Lung (tissue), 12 donors: ENCODE measurements around the gene DCLK2. TPM values are rescaled to one million over a fixed set of nuclear protein-coding genes. Genes with fewer than 3 reads are reported as not detected.

Experiments used
- ATAC-seq: fragments of 200-7000 bp; cut with Tn5 transposase; one replicate; pipeline ENCODE4 v1.9.1; 2020; ENCODE audit warnings: moderate number of reproducible peaks; ENCODE audit not compliant: insufficient read depth, low FRiP score
- DNase-seq, 3 donors: peaks; one replicate each; pipeline ENCODE4 v3.0.0-alpha.2; 2013 to 2017
- H3K27ac ChIP-seq, 2 donors: one replicate each; pipeline ENCODE4 v1.5.1; 2013; ENCODE audit warnings: mild to moderate bottlenecking in 2 of 2, moderate library complexity in 2 of 2, control low read depth in 1 of 2, inconsistent platforms in 1 of 2, low read depth in 1 of 2, low read length in 1 of 2
- H3K27me3 ChIP-seq, 3 donors: one replicate each; pipeline ENCODE4 v1.5.1; 2013; ENCODE audit warnings: low read length in 2 of 3; ENCODE audit not compliant: control insufficient read depth in 3 of 3, insufficient read depth in 3 of 3
- H3K36me3 ChIP-seq, 4 donors: one replicate each; pipeline ENCODE4 v1.5.1; 2013; ENCODE audit warnings: low read length in 4 of 4, mild to moderate bottlenecking in 1 of 4, moderate library complexity in 1 of 4; ENCODE audit not compliant: control insufficient read depth in 4 of 4, insufficient read depth in 4 of 4
- H3K4me1 ChIP-seq, 5 donors: one replicate each; pipeline ENCODE4 v1.5.1; 2013; ENCODE audit warnings: low read length in 5 of 5, mild to moderate bottlenecking in 2 of 5, moderate library complexity in 1 of 5; ENCODE audit not compliant: control insufficient read depth in 5 of 5, insufficient read depth in 5 of 5
- H3K4me3 ChIP-seq: one replicate; pipeline ENCODE4 v1.5.1; 2013; ENCODE audit warnings: mild to moderate bottlenecking, control low read depth, moderate library complexity
- H3K9ac ChIP-seq, 2 donors: one replicate each; pipeline ENCODE4 v1.5.1; 2013; ENCODE audit warnings: low read length in 2 of 2, control low read depth in 1 of 2; ENCODE audit not compliant: insufficient read depth in 1 of 2
- H3K9me3 ChIP-seq, 4 donors: one replicate each; pipeline ENCODE4 v1.5.1; 2013; ENCODE audit warnings: low read length in 3 of 4, mild to moderate bottlenecking in 1 of 4, moderate library complexity in 1 of 4; ENCODE audit not compliant: control insufficient read depth in 4 of 4, insufficient read depth in 3 of 4
- CTCF ChIP-seq: IDR thresholded peaks from 2 replicates; pipeline ENCODE4 v1.5.1; 2012; ENCODE audit warnings: mild to moderate bottlenecking; ENCODE audit errors: control extremely low read depth, extremely low read depth
- WGBS, 2 donors: extraction: QIAGEN DNeasy Blood & Tissue Kit; methylation state at CpG; one replicate each; pipeline ENCODE4 v1.1.7; 2013; 5-methylcytosine and 5-hydroxymethylcytosine counted together
- polyA plus RNA-seq, 2 donors: library from polyadenylated mRNA; stranded (reverse); fragments of 200-250 nt; gene quantifications; one replicate each; pipeline ENCODE4 v1.2.1, GENCODE V29; 2013
- total RNA-seq, 2 donors: library from RNA; depleted of rRNA in 1 of 2; stranded (reverse); fragments of >200 nt in 1 of 2; gene quantifications; one replicate each; pipeline ENCODE4 v1.2.1, GENCODE V29; 2014 to 2021
- donor health status: control.
- donor health status: control.
- donor health status: Bipolar disorder and iron deficiency.
- donor health status: healthy.
- donor health status: DM: yes; HTN: yes; CAD: no.

Gene DCLK2
- total and polyA plus RNA-seq, 4 donors, result 1.4 to 11.8 (median 2.7) TPM

GRCh38 chr4:150079081-150079581 is 886 bp downstream of the DCLK2 start:
- Histone ChIP-seq H3K9ac (peak overlapping the region in 1 of 2 donors; percentile 30), H3K4me1 (peaks cover 4 to 14% (median 7%) of the 10 kb centered on the region in 5 donors), H3K4me3 (peak overlapping the region; percentile 72), H3K9me3 (no peaks in the 10 kb centered on the region), H3K27me3 (no peaks in the 10 kb centered on the region), H3K27ac (peak overlapping the region; percentile 92 to 93), H3K36me3 (no peaks in the 10 kb centered on the region)
- 0 to 1% methylated on average over 35 to 47 of the region's 47 CpGs for WGBS, 2 donors
- DNase-seq (peak; percentile 47 to 61 (median 60)), ATAC-seq (peak; percentile 15)
- TF ChIP-seq CTCF, result no peak

- no peaks in the 10 kb centered on the region for H3K36me3 ChIP-seq
- H3K4me3 ChIP-seq, result peak overlapping the region; percentile 6
- ATAC-seq (no peak), DNase-seq (peak in 1 of 3 donors; percentile 21)
- H3K27ac ChIP-seq, result no peak overlapping the region
- peaks cover 4 to 14% (median 7%) of the 10 kb centered on the region in 5 donors for H3K4me1 ChIP-seq
- H3K9me3 ChIP-seq, result no peaks in the 10 kb centered on the region
- H3K27me3 ChIP-seq, result no peaks in the 10 kb centered on the region
- TF ChIP-seq CTCF, result no peak
- no peak overlapping the region for H3K9ac ChIP-seq
- 75 to 86% methylated on average over 5 of the region's 5 CpGs for WGBS, 2 donors
Observed at GRCh38 chr4:150080337-150080736, 2.1 kb downstream of the DCLK2 start.

- ATAC-seq, result no peak
- TF ChIP-seq CTCF, result no peak
- WGBS, 2 donors, result 43 to 85% methylated on average over 1 of the region's 1 CpG
- Histone ChIP-seq H3K27ac (no peak overlapping the region), H3K36me3 (no peaks in the 10 kb centered on the region), H3K9me3 (no peaks in the 10 kb centered on the region), H3K4me3 (no peak overlapping the region), H3K9ac (no peak overlapping the region), H3K27me3 (no peaks in the 10 kb centered on the region), H3K4me1 (peaks cover 4 to 14% (median 7%) of the 10 kb centered on the region in 5 donors)
- peak in 1 of 3 donors; percentile 33 for DNase-seq
Observed at GRCh38 chr4:150080875-150081274, 2.6 kb downstream of the DCLK2 start.

GRCh38 chr4:150082241-150082640 is 4.0 kb downstream of the DCLK2 start:
- no peak for ATAC-seq

More at GRCh38 chr4:150082241-150082640, 4.0 kb downstream of the DCLK2 start:
- no peaks in the 10 kb centered on the region for H3K36me3 ChIP-seq
- no peak for TF ChIP-seq CTCF
- peaks cover 4 to 14% (median 7%) of the 10 kb centered on the region in 5 donors for H3K4me1 ChIP-seq
- H3K9ac ChIP-seq, result no peak overlapping the region
- no peaks in the 10 kb centered on the region for H3K27me3 ChIP-seq
- WGBS, 2 donors, result 48 to 94% methylated on average over 1 of the region's 1 CpG
- DNase-seq, result no peak
- H3K27ac ChIP-seq, result no peak overlapping the region
- no peak overlapping the region for H3K4me3 ChIP-seq
- H3K9me3 ChIP-seq, result no peaks in the 10 kb centered on the region
